IgD-negative memory B cell (primary cell): Measurements from ENCODE around the gene CELF6. TPM values are rescaled to one million over a fixed set of nuclear protein-coding genes. Genes with fewer than 3 reads are reported as not detected.

Source experiments
- H3K27ac Mint-ChIP-seq, 3 donors: one replicate each; pipeline ENCODE4 v1.8.0; 2020 to 2022; ENCODE audit warnings: mild to moderate bottlenecking in 3 of 3, mixed read lengths in 3 of 3, moderate library complexity in 1 of 3
- H3K27me3 Mint-ChIP-seq: one replicate; pipeline ENCODE4 v1.8.0; 2021; ENCODE audit warnings: mixed read lengths
- H3K36me3 Mint-ChIP-seq: one replicate; pipeline ENCODE4 v1.8.0; 2020; ENCODE audit warnings: mild to moderate bottlenecking, mixed read lengths
- H3K4me1 Mint-ChIP-seq, 3 donors: one replicate each; pipeline ENCODE4 v1.8.0; 2020 to 2022; ENCODE audit warnings: mixed read lengths in 3 of 3, mild to moderate bottlenecking in 1 of 3
- H3K4me3 Mint-ChIP-seq, 4 donors: one replicate each; pipeline ENCODE4 v1.8.0; 2020 to 2022; ENCODE audit warnings: mild to moderate bottlenecking in 4 of 4, mixed read lengths in 4 of 4, moderate library complexity in 3 of 4
- H3K9me3 Mint-ChIP-seq, 3 donors: one replicate each; pipeline ENCODE4 v1.8.0; 2020 to 2021; ENCODE audit warnings: mixed read lengths in 3 of 3, mild to moderate bottlenecking in 1 of 3
- polyA plus RNA-seq: library from polyadenylated mRNA; unstranded; fragments of 300-500 nt; fragmentation: Illumina TruSeq; gene quantifications from one replicate; pipeline ENCODE4 v1.2.3, GENCODE V29; 2021

CELF6 gene
- polyA plus RNA-seq, 1 donor from 2014 or later: 0.19 TPM

GRCh38 chr15:72271895-72272212, 48.1 kb downstream of the CELF6 start:
- Mint-ChIP-seq H3K27me3 (no peaks in the 10 kb centered on the region), H3K9me3 (no peaks in the 10 kb centered on the region), H3K27ac (peak overlapping the region; percentile 87 to 97 (median 90)), H3K36me3 (peaks cover 2% of the 10 kb centered on the region), H3K4me1 (peaks cover 26 to 34% (median 30%) of the 10 kb centered on the region in 3 donors), H3K4me3 (peak overlapping the region; percentile 86 to 95 (median 92))

GRCh38 chr15:72271221-72271620, 48.7 kb downstream of the CELF6 start:
- Mint-ChIP-seq H3K27ac (peak overlapping the region; percentile 87 to 97 (median 90)), H3K27me3 (no peaks in the 10 kb centered on the region), H3K36me3 (peaks cover 2% of the 10 kb centered on the region), H3K4me1 (peaks cover 26 to 34% (median 30%) of the 10 kb centered on the region in 3 donors), H3K4me3 (peak overlapping the region; percentile 56 to 95 (median 92)), H3K9me3 (no peaks in the 10 kb centered on the region)

GRCh38 chr15:72269739-72270138, 50.2 kb downstream of the CELF6 start:
- H3K36me3 Mint-ChIP-seq: peaks cover 5% of the 10 kb centered on the region
- H3K9me3 Mint-ChIP-seq: no peaks in the 10 kb centered on the region
- H3K4me1 Mint-ChIP-seq: peaks cover 24 to 34% (median 30%) of the 10 kb centered on the region in 3 donors
- H3K4me3 Mint-ChIP-seq: peak overlapping the region in 1 of 4 donors; percentile 90
- no peak overlapping the region for H3K27ac Mint-ChIP-seq
- no peaks in the 10 kb centered on the region for H3K27me3 Mint-ChIP-seq

- Mint-ChIP-seq H3K36me3 (peaks cover 19% of the 10 kb centered on the region), H3K27ac (no peak overlapping the region), H3K4me3 (no peak overlapping the region)
Observed at GRCh38 chr15:72265031-72265430, 54.9 kb downstream of the CELF6 start.

GRCh38 chr15:72252663-72253299, 67.2 kb downstream of the CELF6 start:
- Mint-ChIP-seq H3K9me3 (no peaks in the 10 kb centered on the region), H3K27ac (peak overlapping the region in 1 of 3 donors; percentile 53), H3K4me1 (no peaks in the 10 kb centered on the region), H3K36me3 (peaks cover 2% of the 10 kb centered on the region), H3K4me3 (no peak overlapping the region), H3K27me3 (no peaks in the 10 kb centered on the region)

More at GRCh38 chr15:72265031-72265430, 54.9 kb downstream of the CELF6 start:
- no peaks in the 10 kb centered on the region for H3K27me3 Mint-ChIP-seq
- H3K9me3 Mint-ChIP-seq: no peaks in the 10 kb centered on the region
- peaks cover 0 to 7% (median 0%) of the 10 kb centered on the region in 3 donors for H3K4me1 Mint-ChIP-seq

DNA sequence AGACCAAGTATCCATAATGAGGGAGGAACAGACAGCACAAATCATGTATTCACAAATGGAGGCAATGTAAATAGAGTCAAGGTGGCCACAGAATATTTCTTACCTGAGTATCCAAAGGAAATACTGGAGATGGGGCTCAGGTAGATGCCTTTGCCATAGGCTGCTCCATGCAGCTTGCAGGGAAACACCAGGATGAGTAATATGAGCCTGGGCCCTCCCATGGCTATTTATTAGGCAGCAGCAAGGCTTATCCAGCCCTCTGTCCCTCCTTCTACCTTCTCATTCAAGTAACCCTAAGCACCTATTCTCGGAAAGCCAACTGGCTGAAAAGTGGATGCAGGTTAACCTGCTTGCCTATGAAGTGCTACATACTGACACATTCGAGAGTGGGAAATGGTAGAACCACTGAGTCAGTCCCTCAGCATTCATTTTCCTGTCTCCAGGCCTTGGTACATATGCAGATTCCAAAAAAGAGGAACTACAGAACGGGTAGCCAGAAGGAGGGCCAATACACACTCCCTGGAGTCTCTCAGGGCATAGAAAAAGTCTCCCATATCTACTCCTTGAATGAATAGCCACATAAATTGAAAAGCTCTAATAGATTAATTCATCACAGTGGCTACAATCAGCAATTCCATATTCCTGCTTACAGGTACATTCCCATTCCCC, 70.7 kb downstream of the CELF6 start:
- no peaks in the 10 kb centered on the region for H3K9me3 Mint-ChIP-seq
- H3K4me3 Mint-ChIP-seq: no peak overlapping the region
- H3K27me3 Mint-ChIP-seq: no peaks in the 10 kb centered on the region
- H3K4me1 Mint-ChIP-seq: no peaks in the 10 kb centered on the region
- no peak overlapping the region for H3K27ac Mint-ChIP-seq
- peaks cover 5% of the 10 kb centered on the region for H3K36me3 Mint-ChIP-seq

GRCh38 chr15:72248514-72248913, 71.4 kb downstream of the CELF6 start:
- no peak overlapping the region for H3K27ac Mint-ChIP-seq
- H3K9me3 Mint-ChIP-seq: no peaks in the 10 kb centered on the region
- H3K4me3 Mint-ChIP-seq: no peak overlapping the region
- peaks cover 9% of the 10 kb centered on the region for H3K36me3 Mint-ChIP-seq
- H3K27me3 Mint-ChIP-seq: no peaks in the 10 kb centered on the region
- no peaks in the 10 kb centered on the region for H3K4me1 Mint-ChIP-seq

GRCh38 chr15:72242775-72243370, 77.1 kb downstream of the CELF6 start:
- Mint-ChIP-seq H3K27me3 (no peaks in the 10 kb centered on the region), H3K9me3 (no peaks in the 10 kb centered on the region), H3K4me1 (no peaks in the 10 kb centered on the region), H3K36me3 (peaks cover 16% of the 10 kb centered on the region), H3K27ac (no peak overlapping the region), H3K4me3 (no peak overlapping the region)

DNA sequence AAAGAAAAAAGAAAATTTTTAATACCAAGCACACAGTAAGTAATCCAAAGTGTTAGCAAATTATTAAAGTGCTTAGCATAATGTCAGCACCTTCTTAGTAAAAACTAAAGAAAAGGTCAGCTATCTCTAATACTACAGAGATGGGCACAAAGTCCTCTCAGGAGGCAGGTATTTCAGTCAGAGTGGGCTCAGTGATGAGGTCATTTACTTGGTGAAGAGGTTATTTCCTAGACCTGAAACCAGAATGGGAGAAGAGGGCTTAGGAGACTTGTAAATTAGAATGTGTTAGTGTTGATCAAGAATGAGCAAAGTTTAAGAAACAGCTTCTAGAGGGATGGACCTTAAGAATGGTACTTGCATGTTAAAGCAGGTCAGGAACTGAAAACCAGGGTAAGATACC, 80.3 kb downstream of the CELF6 start:
- Mint-ChIP-seq H3K27ac (no peak overlapping the region), H3K9me3 (no peaks in the 10 kb centered on the region), H3K4me3 (no peak overlapping the region), H3K4me1 (no peaks in the 10 kb centered on the region), H3K36me3 (peaks cover 13% of the 10 kb centered on the region), H3K27me3 (no peaks in the 10 kb centered on the region)

GRCh38 chr15:72238586-72238985, 81.4 kb downstream of the CELF6 start:
- no peaks in the 10 kb centered on the region for H3K4me1 Mint-ChIP-seq
- H3K36me3 Mint-ChIP-seq: peaks cover 10% of the 10 kb centered on the region
- H3K27ac Mint-ChIP-seq: no peak overlapping the region
- H3K27me3 Mint-ChIP-seq: no peaks in the 10 kb centered on the region
- no peaks in the 10 kb centered on the region for H3K9me3 Mint-ChIP-seq
- no peak overlapping the region for H3K4me3 Mint-ChIP-seq

DNA sequence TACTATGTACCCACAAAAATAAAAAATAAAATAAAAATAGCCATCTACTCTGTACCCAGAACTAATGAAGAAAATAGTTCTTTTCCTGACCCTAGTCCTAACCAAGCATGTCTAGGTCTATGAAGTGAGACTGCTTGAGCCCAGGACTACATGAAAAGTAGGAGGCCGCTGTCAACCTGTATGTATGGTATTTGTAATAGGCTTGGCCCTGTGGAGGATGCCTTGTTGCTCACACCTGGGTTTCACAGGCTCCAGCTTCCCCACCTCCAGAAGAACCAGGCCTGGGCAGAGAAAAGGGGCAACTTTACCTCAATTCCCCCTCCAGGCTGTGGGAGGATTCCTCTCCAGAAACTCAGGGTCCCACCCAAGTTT, 82.1 kb downstream of the CELF6 start:
- no peaks in the 10 kb centered on the region for H3K27me3 Mint-ChIP-seq
- no peak overlapping the region for H3K27ac Mint-ChIP-seq
- no peak overlapping the region for H3K4me3 Mint-ChIP-seq
- no peaks in the 10 kb centered on the region for H3K4me1 Mint-ChIP-seq
- no peaks in the 10 kb centered on the region for H3K9me3 Mint-ChIP-seq
- peaks cover 7% of the 10 kb centered on the region for H3K36me3 Mint-ChIP-seq

DNA sequence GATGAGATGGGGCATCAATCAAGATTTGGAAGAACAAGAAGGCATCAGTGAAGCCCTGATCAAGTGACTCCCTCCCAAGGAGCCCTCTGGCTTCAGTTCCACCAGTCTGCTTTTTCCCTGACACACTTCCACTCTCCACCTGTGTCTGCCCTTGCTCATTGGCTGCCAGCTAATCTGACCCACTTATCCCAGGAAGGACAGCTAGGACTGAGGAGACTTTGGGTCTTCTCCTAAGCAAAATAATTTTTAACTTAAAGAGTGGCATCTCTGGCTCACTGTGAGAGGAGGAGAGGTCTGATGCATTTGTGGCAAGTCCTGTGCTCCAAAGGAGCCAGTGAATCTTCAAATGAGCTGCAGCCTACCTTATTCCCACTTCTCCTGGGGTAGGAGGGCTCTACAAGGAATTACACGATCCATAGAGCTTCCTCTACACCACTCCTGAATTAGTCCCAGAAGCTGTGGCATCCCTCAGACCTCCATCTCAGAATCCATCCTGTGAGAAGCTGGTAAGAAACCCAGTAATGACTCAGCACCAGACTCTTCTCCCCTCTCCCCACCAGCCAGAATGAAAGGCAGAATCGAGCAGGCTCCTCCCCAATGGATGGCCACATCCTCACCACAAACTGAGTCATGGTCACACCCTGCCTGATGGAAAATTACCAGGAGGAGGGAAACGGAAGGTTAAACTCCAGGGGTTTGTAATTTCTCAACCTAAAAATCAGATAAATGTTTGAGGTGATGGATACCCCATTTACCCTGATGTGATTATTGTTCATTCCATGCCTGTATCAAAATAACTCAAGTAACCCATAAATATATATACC, 82.7 kb downstream of the CELF6 start:
- Mint-ChIP-seq H3K4me1 (peaks cover under 1 to 2% (median under 1%) of the 10 kb centered on the region in 3 donors), H3K27ac (peak overlapping the region in 1 of 3 donors; percentile 75), H3K36me3 (peaks cover 7% of the 10 kb centered on the region), H3K27me3 (no peaks in the 10 kb centered on the region), H3K4me3 (no peak overlapping the region), H3K9me3 (no peaks in the 10 kb centered on the region)

GRCh38 chr15:72236381-72237003, 83.5 kb downstream of the CELF6 start:
- Mint-ChIP-seq H3K9me3 (no peaks in the 10 kb centered on the region), H3K4me3 (no peak overlapping the region), H3K36me3 (peaks cover 7% of the 10 kb centered on the region), H3K27ac (peak overlapping the region in 1 of 3 donors; percentile 75), H3K4me1 (peaks cover 6 to 10% (median 8%) of the 10 kb centered on the region in 3 donors), H3K27me3 (no peaks in the 10 kb centered on the region)

DNA sequence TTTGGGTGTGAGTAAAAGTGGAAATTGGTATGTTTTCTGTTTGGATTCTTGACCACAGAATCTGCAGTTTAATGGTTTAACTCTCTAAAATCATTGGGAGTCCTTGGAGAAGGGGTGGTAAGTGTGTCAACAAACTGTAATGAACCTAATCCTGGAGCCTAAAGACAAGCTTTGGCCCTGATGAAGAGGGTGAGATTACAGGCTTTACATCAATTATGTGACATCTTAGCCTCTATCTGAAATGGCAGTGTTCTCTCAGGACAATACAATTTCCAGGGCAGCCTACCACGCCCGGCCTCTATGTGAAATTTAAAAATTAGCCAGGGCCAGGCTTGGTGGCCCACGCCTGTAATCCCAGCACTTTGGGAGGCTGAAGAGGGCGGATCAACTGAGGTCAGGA, 84.7 kb downstream of the CELF6 start:
- Mint-ChIP-seq H3K4me3 (peak overlapping the region in 1 of 4 donors; percentile 53), H3K4me1 (peaks cover 6 to 10% (median 8%) of the 10 kb centered on the region in 3 donors), H3K27ac (peak overlapping the region in 1 of 3 donors; percentile 58), H3K27me3 (no peaks in the 10 kb centered on the region), H3K9me3 (no peaks in the 10 kb centered on the region), H3K36me3 (no peaks in the 10 kb centered on the region)
